Esophagus squamous epithelium (tissue), 4 donors: ENCODE results near the gene NUDT13.

Experiments
- CTCF ChIP-seq, 6 experiments: fragments of 450-650 bp in 4 of 6; fragments of 200-600 bp in 2 of 6; sonication (generic) in 2 of 6; IDR thresholded peaks; one replicate each; pipeline ENCODE4 v1.5.1; 2016 to 2019; ENCODE audit warnings: antibody characterized with exemption in 6 of 6, mild to moderate bottlenecking in 4 of 6, moderate library complexity in 4 of 6
- POLR2A ChIP-seq, 4 donors: fragments of 450-650 bp; IDR thresholded peaks; one replicate each; pipeline ENCODE4 v1.6.1; 2017; ENCODE audit warnings: antibody characterized with exemption in 4 of 4, mild to moderate bottlenecking in 4 of 4, moderate library complexity in 3 of 4

DNA sequence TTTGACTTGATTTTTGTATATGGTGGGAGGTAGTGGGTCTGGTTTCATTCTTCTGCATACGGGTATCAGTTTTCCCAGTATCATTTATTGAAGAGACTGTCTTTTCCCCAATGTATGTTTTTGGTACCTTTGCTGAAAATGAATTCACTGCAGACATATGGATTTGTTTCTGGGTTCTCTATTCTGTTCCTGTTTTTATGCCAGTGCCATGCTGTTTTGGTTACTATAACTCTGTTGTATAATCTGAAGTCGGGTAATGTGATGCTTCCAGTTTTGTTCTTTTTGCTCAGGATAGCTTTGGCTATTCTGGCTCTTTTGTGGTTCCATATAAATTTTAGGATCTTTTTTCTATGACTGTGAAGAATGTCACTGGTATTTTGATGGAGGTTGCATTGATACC, 56.7 kb downstream of the NUDT13 start:
- TF ChIP-seq POLR2A (IDR thresholded peaks at IDR 0.05), result no peak
- TF ChIP-seq CTCF (IDR thresholded peaks at IDR 0.05), result no peak
